H9 (cell line): ENCODE data around the gene BRSK1. TPM values are rescaled to one million over a fixed set of nuclear protein-coding genes. Genes with fewer than 3 reads are reported as not detected.
A peak's percentile ranks its signal among the peaks of the same experiment; 100 is the strongest.

Experiments used
- DNase-seq: peaks from one replicate; pipeline ENCODE4 v3.0.0-alpha.2; 2017
- H2AFZ ChIP-seq: one replicate; pipeline ENCODE4 v1.6.1; 2013; ENCODE audit warnings: mild to moderate bottlenecking, low read length, control low read depth, moderate library complexity
- H2AK5ac ChIP-seq: 2 replicates; pipeline ENCODE4 v1.6.1; 2013; ENCODE audit warnings: low read length, control low read depth, mixed read lengths; ENCODE audit not compliant: insufficient read length
- H2BK120ac ChIP-seq: one replicate; pipeline ENCODE4 v1.6.1; 2013; ENCODE audit warnings: low read depth, mild to moderate bottlenecking, low read length, control low read depth, inconsistent platforms; ENCODE audit not compliant: poor library complexity, severe bottlenecking
- H2BK12ac ChIP-seq: 2 replicates; pipeline ENCODE4 v1.6.1; 2013; ENCODE audit warnings: low read length, control low read depth, mixed read lengths, low read depth; ENCODE audit not compliant: insufficient read length
- H2BK15ac ChIP-seq: 2 replicates; pipeline ENCODE4 v1.6.1; 2013; ENCODE audit warnings: low read depth, low read length, control low read depth
- H2BK20ac ChIP-seq: one replicate; pipeline ENCODE4 v1.6.1; 2013; ENCODE audit warnings: low read depth, mild to moderate bottlenecking, low read length, control low read depth, inconsistent platforms; ENCODE audit not compliant: poor library complexity, severe bottlenecking
- H2BK5ac ChIP-seq: 2 replicates; pipeline ENCODE4 v1.6.1; 2013; ENCODE audit warnings: low read length, control low read depth, mixed read lengths; ENCODE audit not compliant: insufficient read length
- H3K14ac ChIP-seq: 2 replicates; pipeline ENCODE4 v1.6.1; 2013; ENCODE audit warnings: low read length, control low read depth; ENCODE audit not compliant: insufficient read depth
- H3K18ac ChIP-seq: 2 replicates; pipeline ENCODE4 v1.6.1; 2013; ENCODE audit warnings: low read depth, mild to moderate bottlenecking, mixed read lengths, low read length, control low read depth; ENCODE audit not compliant: insufficient read length
- H3K23ac ChIP-seq: 2 replicates; pipeline ENCODE4 v1.6.1; 2013; ENCODE audit warnings: low read length, control low read depth, mixed read lengths, low read depth; ENCODE audit not compliant: insufficient read length
- H3K23me2 ChIP-seq: 2 replicates; pipeline ENCODE4 v1.6.1; 2013; ENCODE audit warnings: low read depth, mild to moderate bottlenecking, mixed read lengths, low read length, control low read depth; ENCODE audit not compliant: insufficient read length, poor library complexity, severe bottlenecking
- H3K27ac ChIP-seq: 2 replicates; pipeline ENCODE4 v1.5.1; 2013; ENCODE audit warnings: low read length, control low read depth, mixed read lengths, low read depth; ENCODE audit not compliant: insufficient read length
- H3K27me3 ChIP-seq: 2 replicates; pipeline ENCODE4 v1.6.1; 2013; ENCODE audit warnings: low read length, control low read depth, inconsistent platforms; ENCODE audit not compliant: insufficient read depth
- H3K4ac ChIP-seq: 2 replicates; pipeline ENCODE4 v1.6.1; 2013; ENCODE audit warnings: low read depth, mild to moderate bottlenecking, control low read depth, inconsistent platforms, low read length, moderate library complexity
- H3K4me1 ChIP-seq: 2 replicates; pipeline ENCODE4 v1.6.1; 2013; ENCODE audit warnings: low read length, control low read depth, inconsistent platforms; ENCODE audit not compliant: insufficient read depth
- H3K4me2 ChIP-seq: 2 replicates; pipeline ENCODE4 v1.6.1; 2013; ENCODE audit warnings: low read length, control low read depth, mixed read lengths; ENCODE audit not compliant: insufficient read length, insufficient read depth
- H3K56ac ChIP-seq: 2 replicates; pipeline ENCODE4 v1.6.1; 2013; ENCODE audit warnings: low read depth, mild to moderate bottlenecking, mixed read lengths, low read length, control low read depth; ENCODE audit not compliant: insufficient read length
- H3K79me1 ChIP-seq: 2 replicates; pipeline ENCODE4 v1.6.1; 2013; ENCODE audit warnings: low read depth, mild to moderate bottlenecking, moderate library complexity, low read length, control low read depth, inconsistent platforms; ENCODE audit not compliant: insufficient read depth, poor library complexity, severe bottlenecking
- H3K79me2 ChIP-seq: 2 replicates; pipeline ENCODE4 v1.6.1; 2013; ENCODE audit warnings: low read length, control low read depth, inconsistent platforms; ENCODE audit not compliant: insufficient read depth
- H3K9ac ChIP-seq: 2 replicates; pipeline ENCODE4 v1.6.1; 2013; ENCODE audit warnings: low read length, control low read depth, mixed read lengths; ENCODE audit not compliant: insufficient read length; ENCODE audit errors: extremely low read depth
- H3K9me3 ChIP-seq: one replicate; pipeline ENCODE4 v1.6.1; 2013; ENCODE audit warnings: low read depth, low read length, inconsistent platforms; ENCODE audit not compliant: control insufficient read depth
- H3T11ph ChIP-seq: one replicate; pipeline ENCODE4 v1.6.1; 2013; ENCODE audit warnings: mild to moderate bottlenecking, low read length, control low read depth, inconsistent platforms
- H4K20me1 ChIP-seq: one replicate; pipeline ENCODE4 v1.6.1; 2013; ENCODE audit not compliant: control insufficient read depth, insufficient read length, insufficient read depth
- H4K5ac ChIP-seq: 2 replicates; pipeline ENCODE4 v1.6.1; 2013; ENCODE audit warnings: low read depth, mild to moderate bottlenecking, mixed read lengths, low read length, control low read depth; ENCODE audit not compliant: insufficient read length
- H4K8ac ChIP-seq: replicated peaks from 2 replicates; pipeline ENCODE4 v1.6.1; 2013; ENCODE audit warnings: low read length, control low read depth, mixed read lengths, low read depth; ENCODE audit not compliant: insufficient read length
- H4K91ac ChIP-seq: 2 replicates; pipeline ENCODE4 v1.6.1; 2013; ENCODE audit warnings: low read depth, mild to moderate bottlenecking, moderate library complexity, mixed read lengths, low read length, control low read depth; ENCODE audit not compliant: insufficient read length
- H3K27ac Mint-ChIP-seq, 3 experiments: 2 replicates in 2 of 3; 3 replicates in 1 of 3; pipeline ENCODE4 v1.8.0; 2020 to 2021; ENCODE audit warnings: mixed read lengths in 3 of 3, mild to moderate bottlenecking in 1 of 3, moderate library complexity in 1 of 3
- H3K27me3 Mint-ChIP-seq: 2 replicates; pipeline ENCODE4 v1.8.0; 2021; ENCODE audit warnings: low read depth, mild to moderate bottlenecking, moderate library complexity, mixed read lengths
- H3K36me3 Mint-ChIP-seq, 3 experiments: 2 replicates in 2 of 3; 3 replicates in 1 of 3; pipeline ENCODE4 v1.8.0; 2020 to 2021; ENCODE audit warnings: low read depth in 3 of 3, mixed read lengths in 3 of 3; ENCODE audit not compliant: insufficient read depth in 1 of 3
- H3K4me1 Mint-ChIP-seq, 2 experiments: 2 replicates each; pipeline ENCODE4 v1.8.0; 2020; ENCODE audit warnings: mixed read lengths in 2 of 2
- H3K4me3 Mint-ChIP-seq, 2 experiments: 2 replicates in 1 of 2; 3 replicates in 1 of 2; pipeline ENCODE4 v1.8.0; 2020 to 2021; ENCODE audit warnings: mild to moderate bottlenecking in 2 of 2, mixed read lengths in 2 of 2, moderate library complexity in 1 of 2
- H3K9me3 Mint-ChIP-seq, 2 experiments: 2 replicates in 1 of 2; 3 replicates in 1 of 2; pipeline ENCODE4 v1.8.0; 2020; ENCODE audit warnings: mild to moderate bottlenecking in 2 of 2, mixed read lengths in 2 of 2, moderate library complexity in 1 of 2
- WGBS: extraction: QIAGEN DNeasy Blood & Tissue Kit; methylation state at CpG from one replicate; pipeline ENCODE4 v1.1.7; 2013; ENCODE audit warnings: missing lambda C conversion rate, low lambda C conversion rate, mixed read lengths; ENCODE audit not compliant: insufficient read length; ENCODE audit errors: extremely low coverage; 5-methylcytosine and 5-hydroxymethylcytosine counted together
- total RNA-seq: library from RNA; stranded (reverse); gene quantifications from 2 replicates; pipeline ENCODE4 v1.2.1, GENCODE V29; 2021
- TF ChIP-seq, protein P1 (sequence below): fragments of 200-600 bp; sonication (generic); conservative IDR thresholded peaks from 3 replicates; pipeline ENCODE4 v1.8.0; 2021; ENCODE audit warnings: antibody characterized with exemption, mild to moderate bottlenecking

Gene BRSK1
- total RNA-seq, 1 experiment from 2014 or later = 43.5 TPM

GRCh38 chr19:55278391-55279135, 5.2 kb upstream of the BRSK1 start:
- no peak overlapping the region for H3K56ac ChIP-seq
- no peak overlapping the region for H2BK12ac ChIP-seq
- Mint-ChIP-seq H3K36me3 (peaks cover 5 to 14% (median 14%) of the 10 kb centered on the region in 3 experiments; a peak in 6 of 7 replicates), H3K4me3 (peak overlapping the region; percentile 99 to 100), H3K4me1 (peaks cover 14 to 18% of the 10 kb centered on the region in 2 experiments), H3K27me3 (no peaks in the 10 kb centered on the region; the same call in 1 of the 2 replicates), H3K27ac (no peak overlapping the region), H3K9me3 (no peaks in the 10 kb centered on the region)
- no peak overlapping the region for H2BK5ac ChIP-seq
- no peak overlapping the region for H2BK15ac ChIP-seq
- no peaks in the 10 kb centered on the region; the same call in 1 of the 2 replicates for H3K4me1 ChIP-seq
- TF ChIP-seq, protein P1, sequence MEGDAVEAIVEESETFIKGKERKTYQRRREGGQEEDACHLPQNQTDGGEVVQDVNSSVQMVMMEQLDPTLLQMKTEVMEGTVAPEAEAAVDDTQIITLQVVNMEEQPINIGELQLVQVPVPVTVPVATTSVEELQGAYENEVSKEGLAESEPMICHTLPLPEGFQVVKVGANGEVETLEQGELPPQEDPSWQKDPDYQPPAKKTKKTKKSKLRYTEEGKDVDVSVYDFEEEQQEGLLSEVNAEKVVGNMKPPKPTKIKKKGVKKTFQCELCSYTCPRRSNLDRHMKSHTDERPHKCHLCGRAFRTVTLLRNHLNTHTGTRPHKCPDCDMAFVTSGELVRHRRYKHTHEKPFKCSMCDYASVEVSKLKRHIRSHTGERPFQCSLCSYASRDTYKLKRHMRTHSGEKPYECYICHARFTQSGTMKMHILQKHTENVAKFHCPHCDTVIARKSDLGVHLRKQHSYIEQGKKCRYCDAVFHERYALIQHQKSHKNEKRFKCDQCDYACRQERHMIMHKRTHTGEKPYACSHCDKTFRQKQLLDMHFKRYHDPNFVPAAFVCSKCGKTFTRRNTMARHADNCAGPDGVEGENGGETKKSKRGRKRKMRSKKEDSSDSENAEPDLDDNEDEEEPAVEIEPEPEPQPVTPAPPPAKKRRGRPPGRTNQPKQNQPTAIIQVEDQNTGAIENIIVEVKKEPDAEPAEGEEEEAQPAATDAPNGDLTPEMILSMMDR = no peak
- H3K23me2 ChIP-seq = peaks cover 5% of the 10 kb centered on the region
- no peak overlapping the region for H3K14ac ChIP-seq
- H2BK20ac ChIP-seq = no peak overlapping the region
- H3K18ac ChIP-seq = no peak overlapping the region
- DNase-seq = no peak
- H4K5ac ChIP-seq = no peak overlapping the region
- no peak overlapping the region for H2AFZ ChIP-seq
- no peak overlapping the region for H3K23ac ChIP-seq
- no peak overlapping the region for H4K8ac ChIP-seq
- H3K9me3 ChIP-seq = no peaks in the 10 kb centered on the region
- H3K4ac ChIP-seq = no peak overlapping the region
- no CpG with 5 or more reads among the region's 13 CpGs for WGBS
- H3K79me2 ChIP-seq = no peaks in the 10 kb centered on the region
- H3T11ph ChIP-seq = no peak overlapping the region
- no peaks in the 10 kb centered on the region for H3K27me3 ChIP-seq
- H2BK120ac ChIP-seq = no peak overlapping the region
- H3K27ac ChIP-seq = no peak overlapping the region
- peak overlapping the region; percentile 76 for H3K4me2 ChIP-seq
- no peak overlapping the region for H2AK5ac ChIP-seq
- H4K20me1 ChIP-seq = no peaks in the 10 kb centered on the region
- no peaks in the 10 kb centered on the region for H3K79me1 ChIP-seq
- no peak overlapping the region for H4K91ac ChIP-seq
- no peak overlapping the region for H3K9ac ChIP-seq
